HEK293 (cell line): Measurements from ENCODE around the gene MRRF.

ENCODE experiments used
- CTCF ChIA-PET: fragments of 350-600 bp; formaldehyde crosslinking; extraction: SDS; loops from one replicate; lab custom pipeline; 2021; ENCODE audit warnings: antibody characterized with exemption; lab: Yijun Ruan, JAX
- POLR2A ChIA-PET: fragments of 300-600 bp; formaldehyde crosslinking; extraction: SDS; loops from one replicate; lab custom pipeline; 2020; ENCODE audit warnings: antibody characterized with exemption, inconsistent platforms; lab: Yijun Ruan, JAX
- H3K27ac ChIP-seq: fragments of 200-500 bp; sonication (Bioruptor generic); 2 replicates; pipeline ENCODE4 v1.5.1; 2014; ENCODE audit warnings: low read depth, low read length, control low read depth, inconsistent platforms; ENCODE audit errors: extremely low read depth
- H3K36me3 ChIP-seq, 2 experiments: fragments of 200-500 bp in 1 of 2; sonication (Bioruptor generic) in 1 of 2; 1 replicate in 1 of 2; 2 replicates in 1 of 2; pipeline ENCODE4 v1.5.1; 2014 to 2017; ENCODE audit warnings: inconsistent platforms in 2 of 2, low read length in 2 of 2; ENCODE audit not compliant: control insufficient read depth in 2 of 2, insufficient read depth in 1 of 2
- H3K4me1 ChIP-seq: fragments of 200-500 bp; sonication (Bioruptor generic); 2 replicates; pipeline ENCODE4 v1.5.1; 2014; ENCODE audit warnings: mild to moderate bottlenecking, low read length, inconsistent platforms; ENCODE audit not compliant: control insufficient read depth, insufficient read depth
- H3K4me3 ChIP-seq: 2 replicates; pipeline ENCODE4 v1.5.1; 2011; ENCODE audit warnings: low read depth, mild to moderate bottlenecking, control low read depth, low read length, moderate library complexity
- H3K9me3 ChIP-seq: fragments of 200-500 bp; sonication (Bioruptor generic); 2 replicates; pipeline ENCODE4 v1.5.1; 2014; ENCODE audit warnings: low read depth, low read length, inconsistent platforms; ENCODE audit not compliant: control insufficient read depth, insufficient read depth
- HOXC10 ChIP-seq: sonication (generic); formaldehyde crosslinking; IDR thresholded peaks from 2 replicates; pipeline ENCODE4 v1.8.1; 2023; ENCODE audit warnings: mild to moderate bottlenecking, missing genetic modification reagents
- PRDM1 ChIP-seq: fragments of 450-650 bp; formaldehyde crosslinking; IDR thresholded peaks from 2 replicates; pipeline ENCODE4; 2016; ENCODE audit warnings: missing biosample characterization, missing genetic modification characterization
- ZNF211 ChIP-seq: fragments of 450-650 bp; formaldehyde crosslinking; IDR thresholded peaks from 2 replicates; pipeline ENCODE4 v1.5.1; 2016; ENCODE audit warnings: low read depth, missing biosample characterization, missing genetic modification characterization
- ZNF214 ChIP-seq: fragments of 450-650 bp; formaldehyde crosslinking; IDR thresholded peaks from 2 replicates; pipeline ENCODE4 v1.5.1; 2017; ENCODE audit warnings: missing biosample characterization, mild to moderate bottlenecking, missing genetic modification characterization, borderline replicate concordance
- ZNF223 ChIP-seq: fragments of 450-650 bp; formaldehyde crosslinking; IDR thresholded peaks from 2 replicates; pipeline ENCODE4 v1.5.1; 2016; ENCODE audit warnings: missing biosample characterization, missing genetic modification characterization
- ZNF23 ChIP-seq: fragments of 450-650 bp; formaldehyde crosslinking; IDR thresholded peaks from 2 replicates; pipeline ENCODE4 v1.5.1; 2016; ENCODE audit warnings: missing biosample characterization, missing genetic modification characterization, borderline replicate concordance
- ZNF48 ChIP-seq: fragments of 450-650 bp; formaldehyde crosslinking; IDR thresholded peaks from 2 replicates; pipeline ENCODE4 v1.5.1; 2016; ENCODE audit warnings: missing biosample characterization, missing genetic modification characterization
- ZNF549 ChIP-seq: fragments of 450-650 bp; IDR thresholded peaks from 2 replicates; pipeline ENCODE4 v1.5.1; 2018; ENCODE audit warnings: missing biosample characterization, missing genetic modification characterization, mild to moderate bottlenecking, inconsistent platforms, moderate library complexity
- ZNF623 ChIP-seq: fragments of 450-650 bp; formaldehyde crosslinking; IDR thresholded peaks from 2 replicates; pipeline ENCODE4 v1.5.1; 2016; ENCODE audit warnings: missing biosample characterization, missing genetic modification characterization
- ZNF629 ChIP-seq: fragments of 450-650 bp; formaldehyde crosslinking; IDR thresholded peaks from 2 replicates; pipeline ENCODE4 v1.5.1; 2017; ENCODE audit warnings: missing biosample characterization, missing genetic modification characterization
- ZNF664 ChIP-seq: fragments of 450-650 bp; formaldehyde crosslinking; IDR thresholded peaks from 2 replicates; pipeline ENCODE4 v1.5.1; 2016; ENCODE audit warnings: missing biosample characterization, missing genetic modification characterization
- ZNF843 ChIP-seq: fragments of 450-650 bp; formaldehyde crosslinking; IDR thresholded peaks from 2 replicates; pipeline ENCODE4 v1.5.1; 2016; ENCODE audit warnings: missing biosample characterization, missing genetic modification characterization
- ZSCAN16 ChIP-seq: fragments of 450-650 bp; formaldehyde crosslinking; IDR thresholded peaks from 2 replicates; pipeline ENCODE4 v1.5.1; 2016; ENCODE audit warnings: missing biosample characterization, missing genetic modification characterization
- TF ChIP-seq, protein P1 (sequence below): fragments of 450-650 bp; formaldehyde crosslinking; IDR thresholded peaks from 2 replicates; pipeline ENCODE4 v1.5.1; 2017; ENCODE audit warnings: missing biosample characterization, missing genetic modification characterization
- TF ChIP-seq, protein P2 (sequence below): fragments of 450-650 bp; formaldehyde crosslinking; IDR thresholded peaks from 2 replicates; pipeline ENCODE4 v1.5.1; 2016; ENCODE audit warnings: missing biosample characterization, missing genetic modification characterization, borderline replicate concordance
- TF ChIP-seq, protein P3 (sequence below): sonication (generic); formaldehyde crosslinking; IDR thresholded peaks from 2 replicates; pipeline ENCODE4 v1.8.1; 2022; ENCODE audit warnings: mild to moderate bottlenecking, moderate library complexity, missing genetic modification reagents

The MRRF gene

DNA sequence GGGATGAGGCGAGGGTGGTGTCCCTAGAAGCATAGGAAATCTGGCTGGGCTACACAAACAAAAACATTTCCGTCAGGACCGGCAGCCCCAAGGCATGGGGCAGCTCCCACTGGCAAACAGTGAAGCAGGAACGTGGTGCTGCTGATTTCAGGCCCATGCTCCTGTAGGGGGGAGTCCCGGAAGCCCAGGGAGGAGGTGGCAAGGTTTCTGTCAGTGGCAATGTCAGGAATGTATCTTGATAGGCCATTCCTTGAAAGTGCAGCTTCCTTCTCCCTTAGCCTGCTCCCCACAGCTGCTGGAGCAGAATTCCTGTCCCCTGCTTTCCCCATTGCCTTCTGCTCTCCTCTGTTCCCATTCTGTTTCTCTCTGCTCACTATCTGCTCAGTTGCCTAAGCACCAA is 42.4 kb downstream of the MRRF start:
- no peak for TF ChIP-seq PRDM1
- no peak for TF ChIP-seq ZNF629
- TF ChIP-seq, protein P1, sequence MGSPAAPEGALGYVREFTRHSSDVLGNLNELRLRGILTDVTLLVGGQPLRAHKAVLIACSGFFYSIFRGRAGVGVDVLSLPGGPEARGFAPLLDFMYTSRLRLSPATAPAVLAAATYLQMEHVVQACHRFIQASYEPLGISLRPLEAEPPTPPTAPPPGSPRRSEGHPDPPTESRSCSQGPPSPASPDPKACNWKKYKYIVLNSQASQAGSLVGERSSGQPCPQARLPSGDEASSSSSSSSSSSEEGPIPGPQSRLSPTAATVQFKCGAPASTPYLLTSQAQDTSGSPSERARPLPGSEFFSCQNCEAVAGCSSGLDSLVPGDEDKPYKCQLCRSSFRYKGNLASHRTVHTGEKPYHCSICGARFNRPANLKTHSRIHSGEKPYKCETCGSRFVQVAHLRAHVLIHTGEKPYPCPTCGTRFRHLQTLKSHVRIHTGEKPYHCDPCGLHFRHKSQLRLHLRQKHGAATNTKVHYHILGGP (tag by site-specific recombination): no peak
- TF ChIP-seq ZSCAN16 (tag by site-specific recombination): no peak
- no peak for TF ChIP-seq ZNF214 (tag by site-specific recombination)
- TF ChIP-seq ZNF549 (tag by site-specific recombination): no peak
- TF ChIP-seq, protein P2, sequence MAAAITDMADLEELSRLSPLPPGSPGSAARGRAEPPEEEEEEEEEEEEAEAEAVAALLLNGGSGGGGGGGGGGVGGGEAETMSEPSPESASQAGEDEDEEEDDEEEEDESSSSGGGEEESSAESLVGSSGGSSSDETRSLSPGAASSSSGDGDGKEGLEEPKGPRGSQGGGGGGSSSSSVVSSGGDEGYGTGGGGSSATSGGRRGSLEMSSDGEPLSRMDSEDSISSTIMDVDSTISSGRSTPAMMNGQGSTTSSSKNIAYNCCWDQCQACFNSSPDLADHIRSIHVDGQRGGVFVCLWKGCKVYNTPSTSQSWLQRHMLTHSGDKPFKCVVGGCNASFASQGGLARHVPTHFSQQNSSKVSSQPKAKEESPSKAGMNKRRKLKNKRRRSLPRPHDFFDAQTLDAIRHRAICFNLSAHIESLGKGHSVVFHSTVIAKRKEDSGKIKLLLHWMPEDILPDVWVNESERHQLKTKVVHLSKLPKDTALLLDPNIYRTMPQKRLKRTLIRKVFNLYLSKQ (tag by site-specific recombination): no peak
- no peak for TF ChIP-seq ZNF223 (tag by site-specific recombination)
- TF ChIP-seq HOXC10 (CRISPR knock-in tag): no peak
- no peak for TF ChIP-seq ZNF48 (tag by site-specific recombination)
- no peak for TF ChIP-seq ZNF623 (tag by site-specific recombination)
- TF ChIP-seq, protein P3, sequence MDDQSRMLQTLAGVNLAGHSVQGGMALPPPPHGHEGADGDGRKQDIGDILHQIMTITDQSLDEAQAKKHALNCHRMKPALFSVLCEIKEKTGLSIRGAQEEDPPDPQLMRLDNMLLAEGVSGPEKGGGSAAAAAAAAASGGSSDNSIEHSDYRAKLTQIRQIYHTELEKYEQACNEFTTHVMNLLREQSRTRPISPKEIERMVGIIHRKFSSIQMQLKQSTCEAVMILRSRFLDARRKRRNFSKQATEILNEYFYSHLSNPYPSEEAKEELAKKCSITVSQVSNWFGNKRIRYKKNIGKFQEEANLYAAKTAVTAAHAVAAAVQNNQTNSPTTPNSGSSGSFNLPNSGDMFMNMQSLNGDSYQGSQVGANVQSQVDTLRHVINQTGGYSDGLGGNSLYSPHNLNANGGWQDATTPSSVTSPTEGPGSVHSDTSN (CRISPR knock-in tag): no peak
- no peak for TF ChIP-seq ZNF843
- Histone ChIP-seq H3K27ac (no peak overlapping the region), H3K4me1 (no peaks in the 10 kb centered on the region), H3K9me3 (no peaks in the 10 kb centered on the region), H3K36me3 (peaks cover 4 to 71% of the 10 kb centered on the region in 2 experiments; a peak in 2 of 3 replicates), H3K4me3 (no peak overlapping the region)
- ChIA-PET CTCF (interaction anchor here (1.9 kb wide), 1 partner anchor 43 kb away, joined by 6 read pairs; no protein-coding TSS in a partner anchor), POLR2A (no interaction called here)

DNA sequence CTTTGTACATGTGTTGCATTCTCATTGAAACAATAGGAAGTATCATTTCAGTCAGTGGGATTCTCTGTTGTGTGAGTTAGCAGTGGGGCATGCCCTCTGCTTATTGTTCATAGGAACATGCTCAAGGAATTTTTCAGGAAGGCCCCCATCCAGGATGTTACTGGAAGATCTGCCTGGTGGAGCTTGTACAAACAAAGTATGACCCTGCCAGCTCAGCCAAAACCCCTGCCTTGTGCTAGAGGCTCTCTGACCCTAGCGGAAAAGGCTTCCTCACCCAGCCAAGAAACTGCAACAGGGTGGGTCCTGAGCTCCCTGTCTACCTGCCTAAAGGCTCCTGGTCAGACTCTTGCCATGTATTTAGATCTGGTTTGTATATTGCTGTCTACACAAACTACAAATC is 43.2 kb downstream of the MRRF start:
- Histone ChIP-seq H3K4me3 (no peak overlapping the region), H3K9me3 (no peaks in the 10 kb centered on the region), H3K36me3 (peaks cover 4 to 77% of the 10 kb centered on the region in 2 experiments; a peak in 2 of 3 replicates), H3K27ac (no peak overlapping the region), H3K4me1 (no peaks in the 10 kb centered on the region)
- no peak for TF ChIP-seq ZNF211 (tag by site-specific recombination)
- POLR2A ChIA-PET: interaction anchor here (0.7 kb wide), 1 partner anchor 180 kb away, joined by 4 read pairs; no protein-coding TSS in a partner anchor
- CTCF ChIA-PET: interaction anchor here (0.7 to 1.8 kb wide), 3 partner anchors 25 to 185 kb away, joined by 3 to 5 read pairs (median 4); partner anchors contain the start of genes MRRF and RBM18

DNA sequence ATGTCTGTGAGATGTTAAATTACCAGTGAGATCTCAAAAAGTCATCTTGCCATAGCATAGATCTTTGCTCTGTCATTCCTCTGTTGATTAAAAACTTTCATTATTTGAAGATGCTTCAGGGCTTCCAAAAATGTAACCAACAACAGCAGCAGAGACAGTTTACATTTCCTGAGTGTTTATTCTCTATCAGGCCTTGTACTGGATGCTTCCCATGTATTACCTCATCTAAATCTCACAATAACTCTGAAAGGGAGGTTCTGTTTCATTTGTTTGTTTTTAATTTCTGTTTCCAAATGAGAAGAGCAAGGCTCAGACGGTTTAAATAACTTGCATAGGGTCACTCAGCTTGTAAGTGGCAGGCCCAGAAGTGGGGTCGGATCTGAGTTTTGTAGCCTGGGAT is 45.2 kb downstream of the MRRF start:
- Histone ChIP-seq H3K4me3 (no peak overlapping the region), H3K9me3 (no peaks in the 10 kb centered on the region), H3K27ac (no peak overlapping the region), H3K36me3 (peaks cover 8 to 83% of the 10 kb centered on the region in 2 experiments; a peak in 2 of 3 replicates), H3K4me1 (no peaks in the 10 kb centered on the region)
- ChIA-PET CTCF (interaction anchor here (1.0 kb wide), 1 partner anchor 211 kb away, joined by 5 read pairs; no protein-coding TSS in a partner anchor), POLR2A (interaction anchor here (0.6 kb wide), 1 partner anchor 42 kb away, joined by 3 read pairs; no protein-coding TSS in a partner anchor)
- TF ChIP-seq ZNF23 (no peak), ZNF664 (tag by site-specific recombination) (0 out of 2 replicates have a peak, but pooled peaks have one; percentile 46)
